Ishikawa (cell line): Measurements from ENCODE around the gene ASH1L.

Source experiments
- CEBPB ChIP-seq: IDR thresholded peaks from 2 replicates; pipeline ENCODE4 v1.6.1; 2012
- EGR1 ChIP-seq: IDR thresholded peaks from 2 replicates; pipeline ENCODE4 v1.6.1; 2012
- EP300 ChIP-seq: IDR thresholded peaks from 2 replicates; pipeline ENCODE4 v1.6.1; 2012; ENCODE audit warnings: borderline replicate concordance
- MAX ChIP-seq: IDR thresholded peaks from 2 replicates; pipeline ENCODE4 v1.6.1; 2012
- RAD21 ChIP-seq: IDR thresholded peaks from 2 replicates; pipeline ENCODE4 v1.6.1; 2012; ENCODE audit warnings: low read depth
- REST ChIP-seq: IDR thresholded peaks from 2 replicates; pipeline ENCODE4 v1.6.1; 2012; ENCODE audit warnings: low read depth, mild to moderate bottlenecking
- TEAD4 ChIP-seq: IDR thresholded peaks from 2 replicates; pipeline ENCODE4 v1.6.1; 2012
- YY1 ChIP-seq: IDR thresholded peaks from 2 replicates; pipeline ENCODE4 v1.6.1; 2012; ENCODE audit warnings: low read depth
- ZBTB7A ChIP-seq: IDR thresholded peaks from 2 replicates; pipeline ENCODE4 v1.6.1; 2012; ENCODE audit warnings: low read depth

- no peak for TF ChIP-seq EP300
- no peak for TF ChIP-seq CEBPB
- TF ChIP-seq RAD21, result no peak
- no peak for TF ChIP-seq MAX
- no peak for TF ChIP-seq TEAD4
- TF ChIP-seq REST, result no peak
- TF ChIP-seq EGR1, result no peak
- no peak for TF ChIP-seq YY1
- no peak for TF ChIP-seq ZBTB7A
Observed at GRCh38 chr1:155529109-155529508, 33.5 kb downstream of the ASH1L start.
